HepG2 (cell line): ENCODE results near the gene DAG1.

Experiments
- CEBPG ChIP-seq: IDR thresholded peaks from 2 replicates; pipeline ENCODE4 v1.6.1; 2016
- EED ChIP-seq: sonication (generic); formaldehyde crosslinking; IDR thresholded peaks from 2 replicates; pipeline ENCODE4 v1.5.0; 2020; ENCODE audit warnings: mild to moderate bottlenecking, missing genetic modification reagents
- SUZ12 ChIP-seq: fragments of 150-350 bp; IDR thresholded peaks from 2 replicates; pipeline ENCODE4 v1.6.1; 2014; ENCODE audit warnings: low read depth, low read length
- ZBTB20 ChIP-seq: sonication (generic); formaldehyde crosslinking; IDR thresholded peaks from 2 replicates; pipeline ENCODE4 v1.8.1; 2023; ENCODE audit warnings: missing genetic modification reagents, low read depth, mild to moderate bottlenecking, borderline replicate concordance
- ZNF143 ChIP-seq: sonication (generic); formaldehyde crosslinking; IDR thresholded peaks from 2 replicates; pipeline ENCODE4 v1.4.0; 2020; ENCODE audit warnings: missing genetic modification reagents
- ZNF207 ChIP-seq: fragments of 450-650 bp; IDR thresholded peaks from 2 replicates; pipeline ENCODE4 v1.6.1; 2016; ENCODE audit warnings: antibody characterized with exemption, borderline replicate concordance
- ZNF354B ChIP-seq: sonication (generic); formaldehyde crosslinking; IDR thresholded peaks from 2 replicates; pipeline ENCODE4 v1.8.0; 2022; ENCODE audit warnings: mild to moderate bottlenecking, missing genetic modification reagents
- ZNF557 ChIP-seq: sonication (generic); formaldehyde crosslinking; IDR thresholded peaks from 2 replicates; pipeline ENCODE4 v1.4.0; 2020; ENCODE audit warnings: missing genetic modification reagents
- ZNF850 ChIP-seq: sonication (generic); formaldehyde crosslinking; conservative IDR thresholded peaks from 2 replicates; pipeline ENCODE4 v1.9.0; 2021; ENCODE audit warnings: mild to moderate bottlenecking, missing genetic modification reagents
- ZSCAN30 ChIP-seq: sonication (generic); formaldehyde crosslinking; IDR thresholded peaks from 2 replicates; pipeline ENCODE4 v1.5.0; 2020; ENCODE audit warnings: mild to moderate bottlenecking, missing genetic modification reagents
- TF ChIP-seq, protein P1 (sequence below): sonication (generic); formaldehyde crosslinking; IDR thresholded peaks from 2 replicates; pipeline ENCODE4 v1.4.0; 2020; ENCODE audit warnings: mild to moderate bottlenecking, missing genetic modification reagents, borderline replicate concordance
- TF ChIP-seq, protein P2 (sequence below): sonication (generic); formaldehyde crosslinking; IDR thresholded peaks from 2 replicates; pipeline ENCODE4 v1.8.1; 2023; ENCODE audit warnings: mild to moderate bottlenecking, missing genetic modification reagents
- TF ChIP-seq, protein P3 (sequence below): sonication (generic); formaldehyde crosslinking; IDR thresholded peaks from 2 replicates; pipeline ENCODE4 v1.5.0; 2020; ENCODE audit warnings: mild to moderate bottlenecking, missing genetic modification reagents, moderate library complexity

DNA sequence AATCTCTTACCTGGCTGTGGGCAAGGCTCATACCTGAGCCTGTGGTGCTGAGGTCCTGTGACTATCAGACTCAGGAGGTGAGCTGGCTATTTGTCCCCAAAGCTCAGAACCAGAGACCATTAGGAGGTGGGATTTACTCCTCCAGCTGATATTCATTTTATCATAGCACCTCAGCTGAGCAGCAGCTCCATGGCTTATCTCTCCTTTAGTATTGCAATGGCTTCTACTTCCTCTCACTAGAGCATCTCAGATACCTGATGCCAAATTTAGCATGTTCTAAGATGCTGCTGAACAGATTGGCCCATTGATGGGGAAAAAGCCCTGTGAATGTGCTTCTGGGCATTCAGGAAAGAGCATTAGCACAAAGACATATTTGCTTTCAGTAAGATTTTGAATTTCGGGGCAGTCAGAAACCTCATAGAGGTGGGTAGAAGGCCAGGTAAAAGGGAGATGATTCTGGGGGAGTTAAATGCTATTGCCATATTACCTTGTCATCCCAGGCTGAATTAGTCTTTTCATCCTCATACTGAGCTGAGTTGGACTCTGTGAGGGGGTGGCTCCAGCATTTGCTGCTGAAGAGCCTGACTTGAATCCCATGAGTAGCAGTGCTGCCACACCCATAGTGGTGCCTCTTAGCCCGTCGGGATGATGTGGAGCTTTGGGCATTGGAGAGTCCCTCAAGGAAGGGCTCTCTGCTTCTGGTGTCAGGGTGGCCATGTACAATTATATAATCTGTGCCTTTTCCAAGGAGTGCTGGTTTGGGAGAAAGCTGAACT, 86.6 kb downstream of the DAG1 start:
- TF ChIP-seq SUZ12 (no peak), ZNF557 (CRISPR knock-in tag) (no peak), ZNF354B (CRISPR knock-in tag) (no peak), ZNF207 (no peak), EED (no peak), ZNF143 (CRISPR knock-in tag) (no peak), ZBTB20 (no peak), ZNF850 (CRISPR knock-in tag) (no peak), CEBPG (no peak), ZSCAN30 (no peak)
- TF ChIP-seq, protein P1, sequence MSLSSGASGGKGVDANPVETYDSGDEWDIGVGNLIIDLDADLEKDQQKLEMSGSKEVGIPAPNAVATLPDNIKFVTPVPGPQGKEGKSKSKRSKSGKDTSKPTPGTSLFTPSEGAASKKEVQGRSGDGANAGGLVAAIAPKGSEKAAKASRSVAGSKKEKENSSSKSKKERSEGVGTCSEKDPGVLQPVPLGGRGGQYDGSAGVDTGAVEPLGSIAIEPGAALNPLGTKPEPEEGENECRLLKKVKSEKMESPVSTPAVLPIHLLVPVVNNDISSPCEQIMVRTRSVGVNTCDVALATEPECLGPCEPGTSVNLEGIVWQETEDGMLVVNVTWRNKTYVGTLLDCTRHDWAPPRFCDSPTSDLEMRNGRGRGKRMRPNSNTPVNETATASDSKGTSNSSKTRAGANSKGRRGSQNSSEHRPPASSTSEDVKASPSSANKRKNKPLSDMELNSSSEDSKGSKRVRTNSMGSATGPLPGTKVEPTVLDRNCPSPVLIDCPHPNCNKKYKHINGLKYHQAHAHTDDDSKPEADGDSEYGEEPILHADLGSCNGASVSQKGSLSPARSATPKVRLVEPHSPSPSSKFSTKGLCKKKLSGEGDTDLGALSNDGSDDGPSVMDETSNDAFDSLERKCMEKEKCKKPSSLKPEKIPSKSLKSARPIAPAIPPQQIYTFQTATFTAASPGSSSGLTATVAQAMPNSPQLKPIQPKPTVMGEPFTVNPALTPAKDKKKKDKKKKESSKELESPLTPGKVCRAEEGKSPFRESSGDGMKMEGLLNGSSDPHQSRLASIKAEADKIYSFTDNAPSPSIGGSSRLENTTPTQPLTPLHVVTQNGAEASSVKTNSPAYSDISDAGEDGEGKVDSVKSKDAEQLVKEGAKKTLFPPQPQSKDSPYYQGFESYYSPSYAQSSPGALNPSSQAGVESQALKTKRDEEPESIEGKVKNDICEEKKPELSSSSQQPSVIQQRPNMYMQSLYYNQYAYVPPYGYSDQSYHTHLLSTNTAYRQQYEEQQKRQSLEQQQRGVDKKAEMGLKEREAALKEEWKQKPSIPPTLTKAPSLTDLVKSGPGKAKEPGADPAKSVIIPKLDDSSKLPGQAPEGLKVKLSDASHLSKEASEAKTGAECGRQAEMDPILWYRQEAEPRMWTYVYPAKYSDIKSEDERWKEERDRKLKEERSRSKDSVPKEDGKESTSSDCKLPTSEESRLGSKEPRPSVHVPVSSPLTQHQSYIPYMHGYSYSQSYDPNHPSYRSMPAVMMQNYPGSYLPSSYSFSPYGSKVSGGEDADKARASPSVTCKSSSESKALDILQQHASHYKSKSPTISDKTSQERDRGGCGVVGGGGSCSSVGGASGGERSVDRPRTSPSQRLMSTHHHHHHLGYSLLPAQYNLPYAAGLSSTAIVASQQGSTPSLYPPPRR (CRISPR knock-in tag): no peak
- TF ChIP-seq, protein P2, sequence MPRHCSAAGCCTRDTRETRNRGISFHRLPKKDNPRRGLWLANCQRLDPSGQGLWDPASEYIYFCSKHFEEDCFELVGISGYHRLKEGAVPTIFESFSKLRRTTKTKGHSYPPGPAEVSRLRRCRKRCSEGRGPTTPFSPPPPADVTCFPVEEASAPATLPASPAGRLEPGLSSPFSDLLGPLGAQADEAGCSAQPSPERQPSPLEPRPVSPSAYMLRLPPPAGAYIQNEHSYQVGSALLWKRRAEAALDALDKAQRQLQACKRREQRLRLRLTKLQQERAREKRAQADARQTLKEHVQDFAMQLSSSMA (CRISPR knock-in tag): no peak
- TF ChIP-seq, protein P3, sequence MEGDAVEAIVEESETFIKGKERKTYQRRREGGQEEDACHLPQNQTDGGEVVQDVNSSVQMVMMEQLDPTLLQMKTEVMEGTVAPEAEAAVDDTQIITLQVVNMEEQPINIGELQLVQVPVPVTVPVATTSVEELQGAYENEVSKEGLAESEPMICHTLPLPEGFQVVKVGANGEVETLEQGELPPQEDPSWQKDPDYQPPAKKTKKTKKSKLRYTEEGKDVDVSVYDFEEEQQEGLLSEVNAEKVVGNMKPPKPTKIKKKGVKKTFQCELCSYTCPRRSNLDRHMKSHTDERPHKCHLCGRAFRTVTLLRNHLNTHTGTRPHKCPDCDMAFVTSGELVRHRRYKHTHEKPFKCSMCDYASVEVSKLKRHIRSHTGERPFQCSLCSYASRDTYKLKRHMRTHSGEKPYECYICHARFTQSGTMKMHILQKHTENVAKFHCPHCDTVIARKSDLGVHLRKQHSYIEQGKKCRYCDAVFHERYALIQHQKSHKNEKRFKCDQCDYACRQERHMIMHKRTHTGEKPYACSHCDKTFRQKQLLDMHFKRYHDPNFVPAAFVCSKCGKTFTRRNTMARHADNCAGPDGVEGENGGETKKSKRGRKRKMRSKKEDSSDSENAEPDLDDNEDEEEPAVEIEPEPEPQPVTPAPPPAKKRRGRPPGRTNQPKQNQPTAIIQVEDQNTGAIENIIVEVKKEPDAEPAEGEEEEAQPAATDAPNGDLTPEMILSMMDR: no peak
